GM19452 (cell line): ENCODE data around the gene TROAP.
"Not testable (repeated sequence)": the region's sequence is repeated elsewhere in the genome, so short reads cannot be mapped to it uniquely, and the experiment has no call there.

Experiments used
- ATAC-seq: cut with Tn5 transposase; IDR thresholded peaks from one replicate; pipeline ENCODE4 v1.9.1; 2021; ENCODE audit not compliant: unreplicated experiment

TROAP gene

GRCh38 chr12:49294086-49294803 lies 28.8 kb upstream of the TROAP start:
- ATAC-seq: no peak

GRCh38 chr12:49294804-49295081 lies 28.3 kb upstream of the TROAP start:
- no peak for ATAC-seq

GRCh38 chr12:49295082-49295936 lies 27.7 kb upstream of the TROAP start, which contains the start of gene PRPH:
Gene PRPH, plus strand, starts transcription at chr12:49295147. Its CDS starts 54 bp downstream, at chr12:49295201.
- no peak for ATAC-seq

DNA sequence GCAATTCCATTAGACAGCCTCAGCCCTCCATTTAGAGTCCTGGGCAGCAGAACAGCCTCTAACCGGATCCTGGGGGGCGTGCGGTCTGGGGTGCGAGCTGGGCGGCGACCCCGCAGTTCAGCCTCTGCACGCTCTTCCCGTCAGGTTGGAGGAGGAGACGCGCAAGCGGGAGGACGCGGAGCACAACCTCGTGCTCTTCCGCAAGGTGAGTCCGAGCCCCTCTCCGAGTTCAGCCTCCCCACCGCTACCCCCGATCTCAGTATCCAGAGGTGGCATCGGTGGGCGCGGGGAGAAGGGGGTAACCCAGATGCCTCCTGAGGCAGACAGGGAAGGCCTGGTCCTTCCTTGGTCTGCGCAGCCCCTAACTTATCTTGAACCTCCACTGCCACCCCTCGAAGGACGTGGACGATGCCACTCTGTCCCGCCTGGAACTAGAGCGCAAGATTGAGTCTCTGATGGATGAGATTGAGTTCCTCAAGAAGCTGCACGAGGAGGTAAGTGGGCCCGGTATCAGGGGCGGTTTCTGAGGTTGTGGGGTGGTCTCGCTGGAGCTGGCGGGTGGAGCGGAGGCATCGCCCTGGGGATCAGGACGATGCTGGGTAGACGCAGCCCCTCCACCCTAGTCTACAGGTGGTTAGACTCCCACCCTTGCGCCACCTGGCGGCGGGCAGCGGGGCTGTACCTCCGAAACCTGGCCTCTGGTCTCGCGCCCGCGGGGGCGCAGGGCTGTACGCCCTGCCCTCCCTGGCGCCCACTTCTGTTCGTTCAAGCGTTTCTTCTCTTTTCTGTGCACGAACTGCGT lies 26.8 kb upstream of the TROAP start:
- no peak for ATAC-seq

GRCh38 chr12:49296836-49297694 lies 26.0 kb upstream of the TROAP start:
- ATAC-seq: no peak

DNA sequence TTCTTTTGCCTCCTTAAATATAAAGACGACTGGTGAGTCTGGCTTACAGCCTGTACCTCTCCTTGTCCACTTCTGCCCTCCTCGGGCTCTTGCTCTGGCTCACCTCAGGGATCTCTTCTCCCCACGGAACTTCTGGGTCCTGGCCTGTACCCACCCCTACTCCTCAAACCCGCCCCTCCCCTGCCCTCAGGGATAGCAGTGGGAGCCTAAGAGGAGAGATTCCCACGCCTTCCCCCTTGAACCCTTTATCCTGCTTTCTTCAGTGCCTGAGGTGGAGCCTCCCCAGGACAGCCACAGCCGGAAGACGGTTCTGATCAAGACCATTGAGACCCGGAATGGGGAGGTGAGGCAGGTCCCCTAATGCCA lies 25.4 kb upstream of the TROAP start:
- ATAC-seq: no peak

GRCh38 chr12:49298160-49298559 lies 24.9 kb upstream of the TROAP start:
- no peak for ATAC-seq

- no peak for ATAC-seq
Observed at GRCh38 chr12:49301760-49302159, 21.3 kb upstream of the TROAP start.

DNA sequence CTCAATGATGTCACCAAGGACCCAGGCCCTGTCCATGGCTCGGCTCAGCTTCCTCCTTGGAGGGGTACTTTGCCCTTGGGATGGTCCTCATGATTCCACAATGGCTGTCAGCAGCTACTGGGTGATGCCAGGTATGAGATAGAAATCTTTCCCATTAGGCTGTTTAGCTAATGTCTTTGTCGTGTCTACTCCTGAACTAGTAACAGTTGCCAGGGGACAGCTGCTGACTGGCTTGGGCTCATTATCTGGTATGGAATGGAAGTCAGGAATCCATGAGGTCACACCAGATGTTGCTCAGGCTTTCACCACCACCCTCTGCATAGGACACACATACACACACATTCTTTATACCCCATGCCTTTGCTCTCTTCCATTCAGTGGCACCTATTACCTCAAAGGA lies 18.9 kb upstream of the TROAP start:
- ATAC-seq: no peak

DNA sequence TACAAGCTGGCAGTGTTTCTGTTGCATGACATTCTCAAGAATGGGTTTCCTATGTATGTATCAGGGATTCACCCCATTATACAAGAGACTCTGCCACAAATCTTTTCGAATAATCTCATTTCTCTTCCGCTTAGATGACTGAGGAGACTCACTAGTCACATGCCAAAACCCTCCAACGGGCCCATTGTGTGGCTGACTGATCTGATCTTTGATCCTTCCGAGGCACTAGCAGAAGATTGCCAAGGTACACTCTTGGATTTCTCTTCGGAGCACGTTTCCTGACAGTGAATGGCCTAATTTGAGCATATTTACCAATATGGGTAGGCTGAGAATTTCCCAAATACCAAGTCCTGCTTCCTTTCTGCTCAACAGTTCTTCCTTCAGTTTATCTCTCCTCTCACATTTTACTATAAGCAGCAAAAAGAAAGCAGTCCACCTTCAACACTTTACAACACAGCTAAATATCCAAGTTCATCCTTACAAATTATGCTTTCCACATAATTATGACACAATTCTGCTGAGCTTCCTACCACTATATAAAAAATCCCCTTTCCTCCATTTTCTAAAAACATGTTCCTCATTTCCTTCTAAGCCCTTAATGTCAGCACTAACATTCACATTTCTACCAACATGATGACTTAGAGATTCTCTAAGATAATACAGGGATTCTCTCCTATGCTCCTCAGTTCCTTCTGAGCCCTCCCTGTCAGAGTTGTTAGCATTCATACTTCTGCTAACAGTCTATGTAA lies 17.1 kb upstream of the TROAP start:
- ATAC-seq: no peak

DNA sequence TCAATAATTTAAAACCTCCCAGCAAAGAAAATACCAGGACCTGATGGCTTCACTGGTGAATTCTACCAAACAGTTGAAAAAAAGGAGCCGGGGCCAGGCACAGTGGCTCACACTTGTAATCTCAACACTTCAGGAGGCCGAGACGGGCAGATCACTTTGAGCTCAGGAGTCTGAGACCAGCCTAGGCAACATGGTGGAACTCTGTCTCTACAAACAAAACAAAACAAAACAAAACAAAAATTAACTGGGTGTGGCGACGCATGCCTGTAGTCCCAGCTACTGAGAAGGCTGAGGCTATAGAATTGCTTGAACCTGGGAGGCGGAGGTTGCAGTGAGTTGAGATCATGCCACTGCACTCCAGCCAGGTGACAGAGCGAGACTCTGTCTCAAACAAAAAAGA lies 13.7 kb upstream of the TROAP start:
- ATAC-seq: no peak

DNA sequence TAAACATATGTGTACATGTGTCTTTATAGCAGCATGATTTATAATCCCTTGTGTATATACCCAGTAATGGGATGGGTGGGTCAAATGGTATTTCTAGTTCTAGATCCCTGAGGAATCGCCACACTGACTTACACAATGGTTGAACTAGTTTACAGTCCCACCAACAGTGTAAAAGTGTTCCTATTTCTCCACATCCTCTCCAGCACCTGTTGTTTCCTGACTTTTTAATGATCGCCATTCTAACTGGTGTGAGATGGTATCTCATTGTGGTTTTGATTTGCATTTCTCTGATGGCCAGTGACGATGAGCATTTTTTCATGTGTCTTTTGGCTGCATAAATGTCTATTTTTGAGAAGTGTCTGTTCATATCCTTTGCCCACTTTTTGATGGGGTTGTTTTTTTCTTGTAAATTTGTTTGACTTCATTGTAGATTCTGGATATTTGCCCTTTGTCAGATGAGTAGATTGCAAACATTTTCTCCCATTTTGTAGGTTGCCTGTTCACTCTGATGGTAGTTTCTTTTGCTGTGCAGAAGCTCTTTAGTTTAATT lies 12.5 kb upstream of the TROAP start:
- not testable (repeated sequence) for ATAC-seq

DNA sequence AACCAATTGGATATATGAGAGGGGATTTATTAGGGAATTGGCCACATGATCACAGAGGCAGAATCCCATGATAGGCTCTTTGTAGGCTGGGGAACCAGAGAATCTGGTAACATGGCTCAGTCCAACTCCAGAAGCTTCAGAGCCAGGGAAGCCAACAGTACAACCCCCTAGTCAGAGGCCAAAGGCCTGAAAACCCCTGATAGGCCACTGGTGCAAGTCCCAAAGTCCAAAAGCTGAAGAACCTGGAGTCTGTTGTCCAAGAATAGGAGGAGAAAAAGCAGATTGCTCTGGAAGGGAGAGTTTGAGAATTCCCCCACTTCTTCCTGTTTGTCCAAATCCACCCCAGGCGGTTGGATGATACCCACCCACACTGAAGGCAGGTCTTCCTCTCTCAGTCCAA lies 8.2 kb upstream of the TROAP start:
- no peak for ATAC-seq

DNA sequence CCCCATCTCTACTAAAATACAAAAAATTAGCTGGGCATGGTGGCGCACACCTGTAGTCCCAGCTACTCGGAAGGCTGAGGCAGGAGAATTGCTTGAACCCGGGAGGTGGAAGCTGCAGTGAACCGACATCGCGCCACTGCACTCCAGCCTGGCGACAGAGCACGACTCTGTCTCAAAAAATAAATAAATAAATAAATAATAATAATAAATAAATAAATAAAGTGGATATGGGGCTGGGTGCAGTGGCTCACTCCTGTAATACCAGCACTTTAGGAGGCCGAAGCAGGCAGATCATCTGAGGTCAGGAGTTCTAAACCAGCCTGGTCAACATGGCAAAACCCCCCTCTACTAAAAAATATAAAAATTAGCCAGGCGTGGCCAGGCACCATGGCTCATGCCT lies 5.9 kb upstream of the TROAP start:
- not testable (repeated sequence) for ATAC-seq

GRCh38 chr12:49320411-49321103 lies 2.5 kb upstream of the TROAP start:
- ATAC-seq: not testable (repeated sequence)

DNA sequence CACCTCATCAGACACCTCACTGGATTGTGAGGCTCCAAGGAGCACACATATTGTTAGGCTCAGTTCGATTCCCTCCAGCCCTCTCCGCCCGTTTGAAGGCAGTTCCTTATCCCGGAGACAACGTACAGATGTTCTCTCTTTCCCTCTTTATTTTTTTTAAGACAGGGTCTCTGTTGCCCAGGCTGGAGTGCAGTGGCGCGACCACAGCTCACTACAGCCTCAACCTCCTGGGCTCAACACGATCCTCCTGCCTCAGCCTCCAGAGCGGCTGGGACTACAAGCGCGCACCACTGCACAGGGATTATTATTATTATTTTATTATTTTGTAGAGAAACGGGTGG lies 718 bp upstream of the TROAP start:
- no peak for ATAC-seq

DNA sequence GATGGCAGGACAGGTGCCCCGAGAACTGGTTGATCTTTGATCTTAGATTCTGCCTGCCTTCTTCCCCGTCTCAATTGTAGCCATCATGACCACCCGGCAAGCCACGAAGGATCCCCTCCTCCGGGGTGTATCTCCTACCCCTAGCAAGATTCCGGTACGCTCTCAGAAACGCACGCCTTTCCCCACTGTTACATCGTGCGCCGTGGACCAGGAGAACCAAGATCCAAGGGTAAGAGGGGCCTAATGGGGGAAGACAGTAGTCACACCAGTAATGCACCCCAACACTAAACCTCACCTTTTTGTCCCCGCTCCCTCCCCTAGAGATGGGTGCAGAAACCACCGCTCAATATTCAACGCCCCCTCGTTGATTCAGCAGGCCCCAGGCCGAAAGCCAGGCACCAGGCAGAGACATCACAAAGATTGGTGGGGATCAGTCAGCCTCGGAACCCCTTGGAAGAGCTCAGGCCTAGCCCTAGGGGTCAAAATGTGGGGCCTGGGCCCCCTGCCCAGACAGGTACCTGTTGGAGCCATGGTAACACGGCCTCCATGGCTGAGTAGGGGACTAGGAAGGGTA lies 556 bp downstream of the TROAP start:
- no peak for ATAC-seq

DNA sequence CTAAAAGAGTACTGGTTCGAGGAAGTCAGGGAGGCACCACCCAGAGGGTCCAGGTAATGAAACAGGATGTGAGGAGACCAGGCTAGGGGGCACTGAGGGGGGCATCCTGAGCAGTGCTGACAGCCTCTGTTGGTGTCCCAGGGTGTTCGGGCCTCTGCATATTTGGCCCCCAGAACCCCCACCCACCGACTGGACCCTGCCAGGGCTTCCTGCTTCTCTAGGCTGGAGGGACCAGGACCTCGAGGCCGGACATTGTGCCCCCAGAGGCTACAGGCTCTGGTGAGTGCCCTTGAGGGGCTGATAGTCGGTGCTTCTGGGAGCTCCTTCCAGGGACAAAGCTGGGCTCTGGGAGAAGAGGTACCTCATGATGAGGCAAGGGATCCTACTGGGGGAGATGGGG lies 2.6 kb downstream of the TROAP start:
- ATAC-seq: no peak

DNA sequence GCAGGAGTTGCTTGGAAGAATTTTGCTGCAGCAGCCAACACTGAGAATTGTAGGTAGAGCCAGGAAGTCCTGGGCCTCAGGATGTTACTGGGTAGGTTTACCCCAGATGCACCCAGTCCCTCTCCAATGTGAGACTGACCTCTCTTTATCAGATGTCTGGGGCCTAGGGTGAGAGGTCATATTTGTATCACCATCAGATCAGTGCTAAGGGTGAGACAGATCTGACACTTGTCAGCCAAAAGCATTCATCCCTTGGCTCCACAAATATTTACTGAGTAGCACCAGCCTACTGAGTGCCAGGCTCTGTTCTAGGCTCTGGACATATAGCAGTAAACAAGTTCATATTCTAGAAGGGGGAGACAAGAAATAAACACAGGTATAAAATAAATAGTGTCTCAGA lies 4.3 kb downstream of the TROAP start:
- ATAC-seq: no peak
